GM19351 (cell line): ENCODE data around the gene MUC2.

Experiments
- ATAC-seq: cut with Tn5 transposase; IDR thresholded peaks from one replicate; pipeline ENCODE4 v1.9.1; 2021; ENCODE audit warnings: mild to moderate bottlenecking, moderate library complexity; ENCODE audit not compliant: unreplicated experiment

The MUC2 gene

GRCh38 chr11:1036303-1036923, 38.3 kb upstream of the MUC2 start, which contains the start of gene MUC6:
MUC6 (minus strand) TSS chr11:1036718; CDS start chr11:1036655, 63 bp downstream.
- ATAC-seq, result no peak

GRCh38 chr11:1036931-1037330, 37.7 kb upstream of the MUC2 start:
- no peak for ATAC-seq

- no peak for ATAC-seq
Observed at GRCh38 chr11:1037506-1038055, 37.1 kb upstream of the MUC2 start.

DNA sequence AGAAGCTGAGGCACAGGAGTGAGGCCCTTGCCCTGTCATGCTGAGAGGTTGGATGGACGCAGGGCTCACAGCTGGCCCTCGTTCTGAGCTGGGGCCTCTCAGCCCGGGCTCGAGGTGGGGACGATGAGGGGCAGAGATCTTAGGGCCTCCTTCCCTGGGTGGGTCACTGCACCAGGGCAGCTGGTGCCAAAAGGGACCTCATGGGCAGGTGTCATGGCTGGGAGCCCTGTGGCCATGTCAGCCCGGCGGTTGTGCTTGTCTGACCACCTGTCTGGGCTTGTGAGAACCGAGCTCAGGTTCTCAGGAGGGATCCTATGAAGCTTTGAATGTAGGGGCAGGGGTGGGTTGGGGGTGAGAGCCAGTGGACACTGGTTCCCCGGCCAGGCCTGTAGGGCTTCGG, 36.3 kb upstream of the MUC2 start:
- no peak for ATAC-seq

GRCh38 chr11:1038921-1039320, 35.8 kb upstream of the MUC2 start:
- no peak for ATAC-seq

DNA sequence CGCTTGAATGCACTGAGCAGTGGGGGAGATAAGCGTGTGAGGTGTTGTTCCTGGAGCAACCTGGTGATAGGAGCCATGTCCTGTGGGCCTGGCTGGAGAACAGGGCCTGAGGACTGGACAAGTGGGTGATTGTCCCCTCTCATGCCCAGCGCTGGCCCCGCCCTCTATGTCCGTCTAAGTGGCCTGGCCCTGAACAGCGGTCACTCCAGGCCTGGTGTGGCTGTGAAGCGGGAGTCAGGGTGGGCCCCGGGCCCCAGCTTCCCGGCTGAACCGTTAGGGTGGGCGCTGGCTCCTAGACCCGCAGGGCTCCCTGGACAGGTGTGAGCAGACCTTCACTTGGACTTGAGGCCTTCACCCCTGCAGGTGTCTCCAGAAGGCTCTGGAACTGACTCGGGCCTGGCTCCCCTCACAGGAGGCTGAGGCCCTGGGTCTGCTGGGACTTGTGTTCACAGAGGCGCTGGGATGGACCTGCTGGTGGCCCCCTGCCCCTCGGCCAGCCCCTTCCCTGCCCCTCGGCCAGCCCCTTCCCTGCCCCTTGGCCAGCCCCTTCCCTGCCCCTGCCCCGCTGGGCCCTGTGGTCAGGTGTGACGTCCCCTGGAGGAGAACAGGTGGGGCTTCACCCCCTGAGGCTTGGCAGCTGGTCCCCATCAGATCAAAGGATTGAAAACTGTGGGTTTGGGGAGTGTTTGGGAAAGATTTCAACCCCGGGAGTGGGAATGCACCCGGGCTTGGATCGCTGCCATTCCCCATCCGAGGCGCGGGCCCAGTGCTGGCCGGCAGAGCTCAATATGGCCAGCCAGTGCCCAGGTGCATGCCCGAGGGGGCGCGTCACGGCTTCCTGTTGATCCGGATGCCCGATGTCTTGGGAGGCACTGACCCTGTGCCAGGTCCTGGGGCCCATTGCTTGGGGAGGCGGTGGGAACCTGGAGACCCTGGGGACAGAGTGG, 34.9 kb upstream of the MUC2 start:
- ATAC-seq, result no peak

DNA sequence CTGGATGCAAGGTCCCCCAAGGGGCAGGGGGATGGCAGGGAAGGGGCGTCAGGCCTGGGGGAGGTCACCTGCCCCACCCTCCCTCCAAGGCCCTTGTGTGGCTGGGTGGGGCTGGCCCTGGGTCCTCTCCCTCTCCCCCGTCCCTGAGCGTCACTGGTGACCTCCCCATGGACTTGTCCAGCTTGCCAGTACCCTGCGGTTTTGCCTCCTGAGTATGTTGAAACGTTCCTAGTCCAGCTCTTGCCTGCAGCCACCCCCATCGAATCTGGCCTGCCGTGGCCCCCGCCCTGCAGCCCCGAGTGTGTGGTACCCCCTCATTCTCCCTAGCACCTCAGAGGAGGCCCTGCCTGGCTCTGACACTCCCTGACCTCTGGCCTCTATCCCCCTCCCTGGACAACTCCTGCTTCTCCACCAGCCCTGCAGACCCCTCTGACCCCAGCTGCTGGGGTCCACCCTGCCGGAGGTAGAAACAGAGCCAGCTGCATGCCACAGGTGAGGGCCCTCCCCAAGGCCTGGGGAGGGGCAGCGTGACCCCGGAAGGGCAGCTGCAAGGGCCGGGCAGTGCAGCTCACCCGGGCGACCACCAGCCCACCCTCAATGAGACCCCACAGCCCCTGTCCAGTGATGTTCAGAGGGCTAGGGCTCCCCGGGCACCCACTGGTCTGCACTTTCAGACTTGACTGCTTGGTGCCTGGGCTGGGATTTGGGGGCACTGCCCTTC, 34.1 kb upstream of the MUC2 start:
- no peak for ATAC-seq

- no peak for ATAC-seq
Observed at GRCh38 chr11:1041149-1041467, 33.6 kb upstream of the MUC2 start.

- ATAC-seq, result no peak
Observed at GRCh38 chr11:1041471-1041870, 33.2 kb upstream of the MUC2 start.

- no peak for ATAC-seq
Observed at GRCh38 chr11:1041936-1042608, 32.6 kb upstream of the MUC2 start.

GRCh38 chr11:1042626-1043562, 31.8 kb upstream of the MUC2 start:
- no peak for ATAC-seq

GRCh38 chr11:1043563-1044096, 31.0 kb upstream of the MUC2 start:
- no peak for ATAC-seq

- no peak for ATAC-seq
Observed at GRCh38 chr11:1044160-1044559, 30.5 kb upstream of the MUC2 start.

DNA sequence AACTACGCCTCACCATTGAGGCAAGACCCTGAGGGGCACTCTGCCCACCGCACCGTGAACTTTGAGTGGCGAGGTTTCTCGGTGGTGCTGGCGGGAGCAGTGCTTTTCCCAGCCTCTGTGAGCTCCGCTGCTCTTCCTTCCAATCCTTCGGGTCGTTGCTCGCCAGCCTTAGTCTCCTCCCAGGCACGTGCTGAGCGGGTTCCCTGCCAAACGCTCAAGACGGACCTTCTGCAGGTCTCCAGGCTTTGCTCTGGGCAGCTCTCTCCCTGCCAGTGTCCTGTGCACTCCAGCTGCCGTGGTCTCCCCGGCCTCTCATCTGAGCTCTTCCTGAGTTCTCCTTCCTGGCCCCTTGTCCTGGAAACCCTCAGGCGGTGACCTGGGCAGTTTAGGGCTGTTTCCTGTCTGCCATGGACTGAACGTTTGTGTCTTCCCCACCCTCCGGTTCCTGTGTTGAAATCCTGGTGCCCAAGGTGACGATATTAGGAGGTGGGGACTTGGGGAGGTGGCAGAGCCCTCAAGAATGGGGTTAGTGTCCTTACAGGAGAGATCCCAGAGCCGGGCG, 27.0 kb upstream of the MUC2 start:
- no peak for ATAC-seq

- no peak for ATAC-seq
Observed at GRCh38 chr11:1048375-1049070, 26.2 kb upstream of the MUC2 start.

DNA sequence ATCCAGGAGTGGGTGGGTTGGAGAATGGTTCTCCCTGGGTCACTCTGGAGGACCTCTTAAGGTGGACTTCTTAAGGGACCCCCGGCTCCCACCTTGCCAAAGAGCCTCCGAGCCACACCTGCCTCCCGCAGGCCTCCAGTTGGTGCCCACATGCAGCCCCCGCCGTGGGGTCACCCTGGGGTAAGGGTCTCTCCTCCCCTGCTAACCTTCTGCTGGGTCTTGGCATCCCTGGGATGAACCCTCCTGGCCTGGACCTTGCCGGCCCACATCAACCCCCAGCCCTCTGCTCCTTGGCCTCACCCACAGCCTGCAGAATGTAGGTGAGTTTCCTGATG, 25.6 kb upstream of the MUC2 start:
- ATAC-seq, result no peak

DNA sequence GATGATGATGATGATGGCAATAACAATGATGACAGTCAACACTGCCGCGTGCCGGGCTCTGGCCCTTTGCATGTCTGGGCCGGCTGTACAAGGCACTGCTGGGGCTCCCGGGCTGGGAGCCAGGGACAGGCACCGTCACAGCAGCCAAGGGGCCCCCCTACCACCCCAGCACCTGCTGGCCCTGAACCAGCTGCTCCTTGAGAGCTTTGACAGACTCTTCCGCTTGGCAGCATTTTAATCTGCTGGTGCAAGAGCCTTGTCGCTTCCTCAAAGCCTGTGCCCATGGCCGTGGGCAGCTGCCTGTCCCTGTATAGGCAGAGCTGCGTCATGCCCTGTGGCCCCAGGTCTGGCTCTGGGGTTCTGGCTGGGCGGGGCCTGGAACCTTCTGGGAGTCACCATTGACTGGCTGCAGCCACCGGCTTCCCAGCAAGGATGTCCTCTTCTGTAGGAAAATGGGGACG, 25.2 kb upstream of the MUC2 start:
- ATAC-seq, result no peak

GRCh38 chr11:1049911-1050580, 24.6 kb upstream of the MUC2 start:
- no peak for ATAC-seq
